Naive B cell (primary cell): ENCODE data around the gene AFAP1L1. TPM values are rescaled to one million over a fixed set of nuclear protein-coding genes. Genes with fewer than 3 reads are reported as not detected.

ENCODE experiments used
- ATAC-seq, 2 donors: fragments of 150-1000 bp; cut with Tn5 transposase; 2 replicates each; pipeline ENCODE4 v1.10.0; 2021; ENCODE audit warnings: low read depth in 2 of 2, mild to moderate bottlenecking in 2 of 2, moderate library complexity in 2 of 2
- DNase-seq: peaks from one replicate; pipeline ENCODE4 v3.0.0; 2022
- H3K27ac Mint-ChIP-seq, 6 donors: one replicate each; pipeline ENCODE4 v1.8.0; 2020 to 2022; ENCODE audit warnings: mild to moderate bottlenecking in 6 of 6, mixed read lengths in 6 of 6, moderate library complexity in 5 of 6, inconsistent platforms in 2 of 6
- H3K27me3 Mint-ChIP-seq, 3 donors: one replicate each; pipeline ENCODE4 v1.8.0; 2021 to 2022; ENCODE audit warnings: mixed read lengths in 3 of 3, mild to moderate bottlenecking in 1 of 3
- H3K36me3 Mint-ChIP-seq, 2 donors: one replicate each; pipeline ENCODE4 v1.8.0; 2020 to 2022; ENCODE audit warnings: mixed read lengths in 2 of 2, inconsistent platforms in 1 of 2, mild to moderate bottlenecking in 1 of 2
- H3K4me1 Mint-ChIP-seq, 3 donors: one replicate each; pipeline ENCODE4 v1.8.0; 2020 to 2022; ENCODE audit warnings: mixed read lengths in 3 of 3, inconsistent platforms in 1 of 3, mild to moderate bottlenecking in 1 of 3, moderate library complexity in 1 of 3
- H3K4me3 Mint-ChIP-seq, 8 donors: one replicate each; pipeline ENCODE4 v1.8.0; 2020 to 2022; ENCODE audit warnings: mild to moderate bottlenecking in 8 of 8, mixed read lengths in 8 of 8, moderate library complexity in 8 of 8, inconsistent platforms in 2 of 8
- H3K9me3 Mint-ChIP-seq, 7 donors: one replicate each; pipeline ENCODE4 v1.8.0; 2020 to 2022; ENCODE audit warnings: mixed read lengths in 7 of 7, mild to moderate bottlenecking in 5 of 7, inconsistent platforms in 2 of 7, moderate library complexity in 1 of 7
- polyA plus RNA-seq, 6 donors: library from polyadenylated mRNA; unstranded; fragments of 300-500 nt; fragmentation: Illumina TruSeq; gene quantifications; one replicate each; pipeline ENCODE4 v1.2.3, GENCODE V29; 2021; ENCODE audit warnings: low read depth in 6 of 6

Gene AFAP1L1
- polyA plus RNA-seq, 6 donors from 2014 or later, result 0.27 to 0.31 TPM; not detected in 4

DNA sequence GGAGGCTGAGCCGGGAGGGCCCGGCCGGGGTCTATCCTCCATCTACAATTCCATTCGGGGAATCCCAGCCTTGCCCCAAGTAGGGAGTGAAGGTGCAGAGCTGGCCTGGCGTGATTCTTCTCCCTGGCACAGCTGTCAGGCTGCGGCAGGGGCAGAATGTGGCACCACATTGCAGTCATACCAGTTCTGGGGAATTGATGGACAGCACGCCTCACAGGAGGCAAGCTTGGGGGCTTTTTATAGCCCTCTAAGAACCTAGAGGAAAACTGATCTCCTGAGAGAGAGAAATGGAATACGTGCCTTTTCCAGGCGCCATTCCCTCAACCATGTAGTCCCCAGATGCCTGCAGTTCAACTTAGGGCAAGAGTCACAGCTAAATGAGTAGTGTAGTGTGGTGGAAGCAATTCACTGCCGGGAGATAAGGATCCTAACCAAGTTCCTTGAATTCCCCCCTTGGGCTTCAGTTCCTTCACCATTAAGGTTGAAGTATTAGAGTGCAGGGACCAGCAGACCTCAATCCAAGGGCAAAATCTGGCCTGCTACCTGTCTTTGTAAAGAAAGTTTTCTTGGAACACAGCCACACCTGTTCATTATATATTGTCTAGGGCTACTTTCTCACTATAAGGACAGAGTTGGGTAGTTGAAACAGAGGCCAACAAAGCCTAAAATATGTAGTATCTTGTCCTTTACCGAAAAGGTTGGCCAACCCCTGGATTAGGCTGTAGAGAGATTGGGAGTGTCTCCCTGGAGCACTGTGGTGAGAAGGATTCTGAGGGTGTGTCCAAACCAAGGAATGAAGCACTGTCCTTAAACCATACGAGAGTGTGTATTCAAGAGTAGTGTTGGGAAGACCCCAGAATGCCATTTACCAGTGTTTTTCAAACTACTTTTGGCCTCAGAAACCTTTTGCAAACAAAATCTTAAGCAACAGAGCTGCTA, 10.6 kb downstream of the AFAP1L1 start:
- H3K4me1 Mint-ChIP-seq, result no peaks in the 10 kb centered on the region
- DNase-seq, result no peak
- ATAC-seq, result no peak
- H3K27ac Mint-ChIP-seq, result no peak overlapping the region
- peaks cover 11 to 30% (median 28%) of the 10 kb centered on the region in 3 donors for H3K27me3 Mint-ChIP-seq
- no peaks in the 10 kb centered on the region for H3K36me3 Mint-ChIP-seq
- no peak overlapping the region for H3K4me3 Mint-ChIP-seq
- H3K9me3 Mint-ChIP-seq, result no peaks in the 10 kb centered on the region

DNA sequence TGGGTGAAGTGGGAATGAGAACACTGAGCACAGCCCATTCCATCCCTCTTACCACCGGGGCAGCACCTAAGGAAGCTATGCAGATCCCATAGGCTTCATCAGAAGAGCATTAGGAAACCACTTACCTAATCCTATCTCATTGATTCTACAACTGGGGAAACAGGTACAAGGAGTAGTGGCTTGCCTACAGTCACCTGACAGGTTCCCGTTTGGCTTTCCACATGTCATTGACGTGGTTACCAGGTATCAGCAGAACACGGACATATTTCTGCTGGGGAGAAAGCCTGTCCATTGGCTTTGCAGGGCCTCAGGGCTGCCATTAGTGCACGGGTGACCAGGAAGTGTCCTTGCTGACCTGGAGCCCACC, 11.3 kb downstream of the AFAP1L1 start:
- Mint-ChIP-seq H3K9me3 (no peaks in the 10 kb centered on the region), H3K27me3 (peaks cover 8 to 27% (median 24%) of the 10 kb centered on the region in 3 donors), H3K4me1 (no peaks in the 10 kb centered on the region), H3K4me3 (no peak overlapping the region), H3K36me3 (no peaks in the 10 kb centered on the region), H3K27ac (no peak overlapping the region)
- DNase-seq (no peak), ATAC-seq (no peak)

DNA sequence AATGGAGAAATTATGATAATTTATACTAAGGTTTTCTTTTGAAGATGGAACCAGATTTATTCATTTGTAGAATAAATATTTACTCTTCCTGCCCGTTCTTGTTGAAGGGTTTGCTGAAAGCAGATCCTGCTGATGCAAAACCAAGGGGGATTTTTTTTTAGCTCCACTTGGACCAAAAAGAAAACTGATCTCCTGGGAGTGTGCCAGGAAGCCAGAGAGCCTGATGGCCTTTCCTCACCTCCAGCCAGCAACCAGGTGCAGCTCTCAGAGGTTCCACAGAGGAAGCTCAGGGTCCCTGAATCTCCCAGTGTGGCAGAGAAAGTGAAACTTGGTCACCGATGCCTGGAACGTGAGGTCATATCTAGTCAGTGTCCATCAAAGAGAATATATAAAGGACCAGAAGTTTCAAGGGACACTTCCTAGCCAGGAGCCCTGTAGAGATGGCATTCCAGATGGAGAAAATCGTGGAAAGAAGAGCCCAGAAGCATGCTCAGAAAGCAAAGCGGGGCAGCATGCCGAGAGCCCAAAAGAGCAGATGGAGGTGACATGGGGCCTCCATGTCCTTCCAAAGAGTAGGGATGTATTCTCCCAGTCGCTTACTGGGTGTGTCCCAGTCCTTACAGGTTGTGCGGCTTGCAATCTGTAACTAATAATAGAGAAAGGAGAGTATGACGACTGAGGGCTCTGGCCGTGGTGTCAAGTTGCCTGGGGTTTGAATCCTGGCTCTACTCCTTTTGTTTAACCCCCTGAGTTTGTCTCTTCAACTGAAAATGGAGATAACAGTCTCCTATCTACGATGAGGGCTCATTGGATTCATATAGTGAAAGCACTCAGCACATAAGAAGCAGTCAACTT, 12.2 kb downstream of the AFAP1L1 start:
- H3K4me3 Mint-ChIP-seq, result no peak overlapping the region
- H3K36me3 Mint-ChIP-seq, result no peaks in the 10 kb centered on the region
- H3K27ac Mint-ChIP-seq, result no peak overlapping the region
- no peak for ATAC-seq
- no peaks in the 10 kb centered on the region for H3K4me1 Mint-ChIP-seq
- peaks cover 4 to 18% (median 15%) of the 10 kb centered on the region in 3 donors for H3K27me3 Mint-ChIP-seq
- no peak for DNase-seq
- H3K9me3 Mint-ChIP-seq, result peaks cover 0 to 1% (median 0%) of the 10 kb centered on the region in 7 donors

DNA sequence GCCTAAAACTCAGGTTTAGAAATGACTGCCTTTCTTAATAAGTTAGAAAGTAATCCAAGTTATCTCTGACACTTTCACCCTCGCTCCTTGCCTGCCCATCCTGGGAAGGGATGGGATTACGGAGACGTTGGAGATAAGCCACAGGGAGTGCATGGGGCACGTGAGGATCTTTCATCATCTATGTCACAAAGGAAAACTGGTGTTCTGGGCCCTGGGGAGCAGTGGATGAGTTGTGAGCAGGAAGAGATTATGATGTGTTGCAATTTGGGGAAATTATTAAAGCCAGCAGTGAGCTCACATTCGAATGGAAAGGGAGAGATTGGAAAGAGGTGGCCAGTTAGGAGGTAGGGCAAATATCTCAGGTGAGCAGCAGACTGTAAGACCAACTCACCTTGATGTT, 12.8 kb downstream of the AFAP1L1 start:
- no peak for DNase-seq
- Mint-ChIP-seq H3K27ac (no peak overlapping the region), H3K4me1 (no peaks in the 10 kb centered on the region), H3K9me3 (peaks cover 0 to 2% (median 0%) of the 10 kb centered on the region in 7 donors), H3K27me3 (peaks cover 7 to 21% (median 11%) of the 10 kb centered on the region in 3 donors), H3K36me3 (no peaks in the 10 kb centered on the region), H3K4me3 (no peak overlapping the region)
- no peak for ATAC-seq

DNA sequence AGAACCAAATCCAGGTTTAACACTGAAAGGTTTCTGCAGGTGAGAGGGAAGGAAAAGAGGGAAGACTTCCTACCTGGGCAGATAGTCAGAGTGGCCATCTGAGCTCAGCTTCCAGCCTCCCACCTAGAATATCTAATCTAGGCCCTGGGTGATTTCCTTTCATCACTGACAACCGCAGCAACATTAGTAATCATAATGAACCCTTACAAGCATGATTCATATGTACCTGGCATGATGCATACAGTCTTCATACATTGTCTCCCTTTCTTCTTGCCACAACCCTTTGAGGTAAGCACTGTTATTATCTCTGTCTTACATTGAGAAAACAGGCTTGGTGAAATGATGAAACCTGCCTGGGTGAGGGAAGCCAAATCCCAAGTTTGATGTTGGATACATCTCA, 13.5 kb downstream of the AFAP1L1 start:
- no peaks in the 10 kb centered on the region for H3K36me3 Mint-ChIP-seq

DNA sequence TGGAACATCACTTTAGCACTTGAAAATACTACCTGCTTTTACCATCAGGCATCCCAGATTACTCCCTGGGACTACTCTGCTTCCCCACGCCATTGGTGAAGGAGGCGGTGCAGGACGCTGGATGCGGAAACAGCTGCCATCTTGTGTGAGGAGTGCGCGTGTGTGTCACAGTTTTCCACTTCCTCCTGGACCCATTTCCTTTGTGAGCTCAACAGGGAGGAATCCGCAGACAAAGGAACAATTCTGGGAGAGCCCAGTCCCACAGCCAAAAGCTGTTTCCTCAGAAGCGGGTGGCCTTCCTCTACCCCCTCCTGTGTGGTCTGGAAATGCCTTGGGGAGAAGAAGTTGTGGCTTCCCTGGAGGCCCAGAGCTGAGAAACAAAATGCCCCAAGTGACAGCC, 16.8 kb downstream of the AFAP1L1 start:
- DNase-seq (no peak), ATAC-seq (no peak)
- Mint-ChIP-seq H3K27me3 (peaks cover 0 to 11% (median 9%) of the 10 kb centered on the region in 3 donors), H3K4me1 (no peaks in the 10 kb centered on the region), H3K9me3 (peaks cover 0 to 2% (median 0%) of the 10 kb centered on the region in 7 donors), H3K4me3 (peak overlapping the region in 1 of 8 donors; percentile 13), H3K27ac (peak overlapping the region in 1 of 6 donors; percentile 11), H3K36me3 (no peaks in the 10 kb centered on the region)

More for the DNA sequence above, 13.5 kb downstream of the AFAP1L1 start:
- Mint-ChIP-seq H3K27ac (no peak overlapping the region), H3K4me3 (no peak overlapping the region), H3K27me3 (peaks cover 4 to 15% (median 8%) of the 10 kb centered on the region in 3 donors), H3K9me3 (peaks cover 0 to 2% (median 0%) of the 10 kb centered on the region in 7 donors), H3K4me1 (no peaks in the 10 kb centered on the region)
- DNase-seq (no peak), ATAC-seq (no peak)

DNA sequence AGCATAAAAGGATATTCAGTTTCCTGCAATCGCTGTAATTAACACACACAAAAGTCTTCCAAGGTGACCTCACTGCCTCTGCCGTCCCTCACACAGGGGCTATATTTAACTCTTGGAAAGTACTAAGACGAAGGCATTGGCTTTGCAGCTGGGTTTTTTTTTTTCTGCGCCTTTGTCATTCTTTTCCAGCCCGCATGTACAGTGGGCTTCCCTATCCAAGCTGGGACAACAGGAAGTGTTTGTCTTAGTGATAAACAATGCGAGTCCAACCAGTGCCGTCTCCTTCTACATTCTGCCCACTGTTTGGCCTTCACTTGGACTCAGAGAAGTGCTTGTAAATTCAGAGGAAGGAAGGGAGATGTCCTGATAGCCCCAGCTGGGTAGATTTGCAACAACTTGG, 17.6 kb downstream of the AFAP1L1 start:
- H3K27me3 Mint-ChIP-seq, result peaks cover 0 to 11% (median 9%) of the 10 kb centered on the region in 3 donors
- H3K4me1 Mint-ChIP-seq, result no peaks in the 10 kb centered on the region
- H3K27ac Mint-ChIP-seq, result no peak overlapping the region
- no peak for DNase-seq
- ATAC-seq, result no peak
- H3K9me3 Mint-ChIP-seq, result peaks cover 0 to 2% (median 0%) of the 10 kb centered on the region in 7 donors
- no peak overlapping the region for H3K4me3 Mint-ChIP-seq
- H3K36me3 Mint-ChIP-seq, result no peaks in the 10 kb centered on the region

DNA sequence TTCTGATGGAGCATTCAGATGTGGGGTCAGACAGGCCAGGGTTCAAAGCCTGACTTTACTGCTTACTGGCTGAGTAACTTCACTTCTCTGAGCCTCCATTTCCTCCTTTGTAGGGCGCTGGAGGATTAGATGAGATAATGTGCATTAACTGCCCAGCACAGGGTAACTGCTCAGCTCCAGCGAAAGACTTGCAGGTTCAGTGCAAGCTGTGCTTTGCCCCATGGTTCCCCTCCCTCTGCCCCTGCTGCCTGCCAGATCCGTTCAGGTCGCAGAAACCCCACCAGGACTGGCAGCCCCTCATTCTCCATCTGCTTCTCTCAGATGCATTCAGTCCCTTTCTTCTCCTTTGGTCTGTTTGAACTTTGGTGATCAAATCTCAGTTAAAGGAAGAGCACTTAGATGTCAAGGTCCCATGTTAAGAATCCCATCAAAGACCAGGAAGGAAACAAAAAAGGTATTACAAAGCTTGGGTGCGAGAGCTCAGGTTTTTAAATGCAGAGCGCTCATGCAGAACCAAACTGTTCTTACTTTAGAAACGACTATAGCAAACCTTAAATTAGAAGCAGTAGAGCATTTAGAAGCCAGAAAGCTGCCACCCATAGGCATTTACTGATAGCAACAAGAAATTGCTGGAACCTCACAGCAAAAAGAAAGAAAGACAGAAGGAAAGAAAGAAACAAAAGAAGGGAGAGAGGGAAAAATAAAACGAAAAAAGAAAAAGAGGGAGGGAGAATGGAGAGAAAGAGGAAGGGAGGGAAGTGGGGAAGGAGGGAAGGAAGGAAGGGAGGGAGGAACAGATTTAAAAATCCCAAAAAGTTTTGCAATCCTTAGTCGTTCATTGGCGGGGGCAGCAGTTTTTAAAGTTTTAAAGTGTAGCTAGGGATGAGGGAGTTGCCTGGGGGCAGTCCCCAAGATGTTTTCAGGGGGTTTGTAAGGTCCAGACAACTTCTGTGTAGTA, 23.5 kb downstream of the AFAP1L1 start:
- Mint-ChIP-seq H3K27me3 (peaks cover 15 to 21% (median 17%) of the 10 kb centered on the region in 3 donors), H3K36me3 (no peaks in the 10 kb centered on the region), H3K4me3 (peak overlapping the region in 2 of 8 donors; percentile 4 to 57), H3K27ac (no peak overlapping the region), H3K4me1 (peaks cover 10 to 22% (median 12%) of the 10 kb centered on the region in 3 donors), H3K9me3 (no peaks in the 10 kb centered on the region)
- ATAC-seq (no peak), DNase-seq (no peak)

DNA sequence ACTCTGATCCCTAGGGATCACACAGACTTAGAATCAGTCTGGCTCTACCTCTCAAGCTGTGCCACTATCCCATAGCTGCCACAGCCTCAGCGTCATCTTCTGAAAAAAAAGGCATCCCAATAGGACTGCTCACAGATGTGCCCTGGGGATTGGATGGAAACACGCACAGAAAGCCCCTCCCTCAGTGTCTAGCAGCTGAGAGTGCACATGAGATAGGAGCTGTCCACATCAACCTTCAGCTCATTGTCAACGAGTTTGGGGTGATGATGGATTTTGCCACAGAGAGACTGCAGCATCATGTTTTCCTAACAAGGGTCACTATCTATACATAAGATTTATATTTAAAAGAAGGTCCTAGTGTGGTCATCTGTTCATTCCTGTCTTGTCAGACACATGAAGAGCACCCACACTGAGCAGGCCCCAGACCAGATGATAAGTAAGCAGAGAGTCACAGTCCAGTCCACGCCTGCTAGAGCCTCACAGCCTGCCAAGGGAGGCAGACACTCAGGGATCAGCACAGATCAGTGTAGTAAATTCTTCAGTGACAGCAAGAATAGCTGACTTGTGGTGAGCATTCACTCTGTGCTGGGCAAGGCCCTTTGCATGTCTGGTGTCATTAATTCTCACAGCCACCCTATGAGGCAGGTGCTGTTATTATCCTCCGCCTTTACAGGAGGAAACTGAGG, 25.8 kb downstream of the AFAP1L1 start:
- ATAC-seq, result no peak
- Mint-ChIP-seq H3K4me3 (no peak overlapping the region), H3K4me1 (peaks cover 10 to 22% (median 12%) of the 10 kb centered on the region in 3 donors)

DNA sequence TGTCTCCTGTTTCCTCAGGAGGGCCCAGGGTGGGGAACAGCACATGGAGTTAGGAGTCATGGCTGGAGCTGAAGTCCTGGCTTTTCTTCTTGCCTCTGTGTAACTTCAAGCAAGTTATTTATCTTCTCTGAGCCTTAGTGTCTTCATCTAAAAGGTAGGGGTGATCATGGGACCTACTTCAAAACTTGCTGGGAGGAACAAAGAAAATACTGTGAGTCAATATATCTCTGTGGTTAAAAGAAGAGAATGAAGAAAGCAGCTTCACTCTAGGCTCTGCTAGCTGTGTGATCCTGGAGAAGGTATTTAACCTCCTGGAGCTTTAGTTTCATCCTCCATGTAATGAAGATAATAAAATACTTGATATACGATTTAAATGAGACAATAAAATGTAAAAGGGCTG, 26.5 kb downstream of the AFAP1L1 start:
- Mint-ChIP-seq H3K27ac (no peak overlapping the region), H3K4me1 (peaks cover 10 to 22% (median 12%) of the 10 kb centered on the region in 3 donors), H3K36me3 (no peaks in the 10 kb centered on the region), H3K27me3 (peaks cover 23 to 42% (median 30%) of the 10 kb centered on the region in 3 donors), H3K9me3 (no peaks in the 10 kb centered on the region), H3K4me3 (no peak overlapping the region)
- DNase-seq (no peak), ATAC-seq (no peak)

More for the DNA sequence above, 25.8 kb downstream of the AFAP1L1 start:
- Mint-ChIP-seq H3K36me3 (no peaks in the 10 kb centered on the region), H3K9me3 (no peaks in the 10 kb centered on the region), H3K27me3 (peaks cover 23 to 41% (median 26%) of the 10 kb centered on the region in 3 donors), H3K27ac (no peak overlapping the region)
- no peak for DNase-seq

DNA sequence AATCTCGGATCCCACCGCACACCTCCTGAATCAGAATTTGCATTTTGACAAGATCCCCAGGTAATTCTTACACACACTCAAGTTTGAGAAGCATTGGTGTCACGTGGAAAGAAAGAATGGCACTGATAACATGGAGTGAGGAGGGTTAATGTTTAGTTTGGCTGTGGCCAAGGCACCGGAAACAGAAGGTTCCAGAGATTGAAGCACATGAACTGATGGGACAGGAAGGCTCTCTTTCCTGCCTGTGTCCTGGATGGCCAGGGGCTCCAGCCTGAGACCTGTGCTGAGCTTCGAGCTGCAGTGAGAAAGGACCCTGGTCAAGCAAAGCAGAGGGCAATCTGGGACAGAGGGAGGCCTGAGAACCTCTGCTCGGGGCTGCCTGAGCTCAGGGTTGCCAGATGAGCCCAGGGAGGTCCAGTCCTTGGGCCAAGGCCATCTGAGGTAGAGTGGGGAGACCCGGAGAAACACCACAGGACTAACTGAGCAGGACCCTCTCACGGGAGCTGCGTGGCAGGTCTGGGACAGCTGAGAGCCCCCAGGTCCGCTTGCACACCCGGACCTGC, 27.3 kb downstream of the AFAP1L1 start:
- Mint-ChIP-seq H3K4me1 (peaks cover 10 to 22% (median 12%) of the 10 kb centered on the region in 3 donors), H3K27me3 (peaks cover 27 to 42% (median 30%) of the 10 kb centered on the region in 3 donors), H3K27ac (peak overlapping the region in 1 of 6 donors; percentile 37), H3K36me3 (no peaks in the 10 kb centered on the region), H3K9me3 (no peaks in the 10 kb centered on the region), H3K4me3 (no peak overlapping the region)
- no peak for ATAC-seq
- DNase-seq, result no peak
